B cell (primary cell): ENCODE results near the gene S100PBP. TPM values are rescaled to one million over a fixed set of nuclear protein-coding genes. Genes with fewer than 3 reads are reported as not detected.

Experiments used
- ATAC-seq: fragments of 200-7000 bp; cut with Tn5 transposase; one replicate; pipeline ENCODE4 v1.10.0; 2021; ENCODE audit warnings: low read depth, mild to moderate bottlenecking, moderate number of reproducible peaks, moderate library complexity
- CTCF ChIA-PET: fragments of 350-600 bp; sonication (Branson Sonifier 250); formaldehyde crosslinking; loops from one replicate; lab custom pipeline; 2021; ENCODE audit warnings: antibody characterized with exemption, inconsistent platforms; lab: Charles Lee
- POLR2A ChIA-PET: fragments of 350-600 bp; sonication (Branson Sonifier 250); formaldehyde crosslinking; loops from one replicate; lab custom pipeline; 2021; ENCODE audit warnings: antibody characterized with exemption; lab: Charles Lee
- DNase-seq: peaks from one replicate; pipeline ENCODE4 v3.0.0; 2013
- H2AFZ ChIP-seq: 2 replicates; pipeline ENCODE4 v1.6.1; 2012; ENCODE audit warnings: mild to moderate bottlenecking, low read depth, low read length; ENCODE audit not compliant: insufficient read depth, poor library complexity, severe bottlenecking
- H3K27ac ChIP-seq, 2 donors: 1 replicate in 1 of 2; 2 replicates in 1 of 2; pipeline ENCODE4 v1.5.1; 2012 to 2013; ENCODE audit warnings: low read length in 2 of 2, mild to moderate bottlenecking in 2 of 2, moderate library complexity in 1 of 2
- H3K27me3 ChIP-seq, 4 experiments: fragments of 200-600 bp in 1 of 4; sonication (generic) in 1 of 4; replicated peaks in 1 of 4; 1 replicate in 2 of 4; 2 replicates in 2 of 4; pipeline versions ENCODE4 v1.6.1 to v1.7.0; 2013 to 2016; ENCODE audit warnings: low read length in 3 of 4, mild to moderate bottlenecking in 2 of 4, mixed read lengths in 1 of 4, moderate library complexity in 1 of 4; ENCODE audit not compliant: insufficient read depth in 4 of 4, control insufficient read depth in 3 of 4; ENCODE audit errors: control extremely low read depth in 1 of 4
- H3K36me3 ChIP-seq, 2 experiments: replicated peaks in 1 of 2; 1 replicate in 1 of 2; 2 replicates in 1 of 2; pipeline versions ENCODE4 v1.6.1 to v1.7.1; 2013; ENCODE audit warnings: low read length in 1 of 2; ENCODE audit not compliant: insufficient read depth in 2 of 2, control insufficient read depth in 1 of 2; ENCODE audit errors: control extremely low read depth in 1 of 2, extremely low read depth in 1 of 2
- H3K4me1 ChIP-seq, 2 donors: fragments of 200-600 bp in 1 of 2; sonication (generic) in 1 of 2; 1 replicate in 1 of 2; 2 replicates in 1 of 2; pipeline versions ENCODE4 v1.5.1 to v1.6.1; 2013 to 2017; ENCODE audit warnings: low read length in 2 of 2; ENCODE audit not compliant: control insufficient read depth in 2 of 2, insufficient read depth in 2 of 2
- H3K4me2 ChIP-seq: replicated peaks from 2 replicates; pipeline ENCODE3; 2012; ENCODE audit warnings: mild to moderate bottlenecking, low read depth, low read length; ENCODE audit not compliant: poor library complexity, severe bottlenecking
- H3K4me3 ChIP-seq, 5 experiments: fragments of 200-600 bp in 1 of 5; sonication (generic) in 1 of 5; 1 replicate in 3 of 5; 2 replicates in 2 of 5; pipeline versions ENCODE4 v1.5.1 to v1.7.0; 2011 to 2016; ENCODE audit warnings: low read length in 4 of 5, mild to moderate bottlenecking in 4 of 5, low read depth in 2 of 5, control low read depth in 1 of 5, moderate library complexity in 1 of 5; ENCODE audit not compliant: insufficient read depth in 1 of 5; ENCODE audit errors: control extremely low read depth in 1 of 5, extremely low read depth in 1 of 5
- H3K79me2 ChIP-seq: fragments of 200-600 bp; sonication (generic); one replicate; pipeline ENCODE4 v1.6.0; 2016; ENCODE audit warnings: low read length; ENCODE audit not compliant: control insufficient read depth, insufficient read depth
- H3K9ac ChIP-seq: fragments of 200-600 bp; sonication (generic); 2 replicates; pipeline ENCODE4 v1.6.1; 2017; ENCODE audit warnings: mild to moderate bottlenecking, low read length, moderate library complexity
- H3K9me3 ChIP-seq, 3 donors: one replicate each; pipeline versions ENCODE4 v1.6.1 to v1.7.1; 2013; ENCODE audit warnings: low read length in 2 of 3; ENCODE audit not compliant: control insufficient read depth in 2 of 3, insufficient read depth in 1 of 3; ENCODE audit errors: control extremely low read depth in 1 of 3
- H4K20me1 ChIP-seq: 2 replicates; pipeline ENCODE4 v1.6.0; 2012; ENCODE audit warnings: mild to moderate bottlenecking, low read length; ENCODE audit not compliant: insufficient read depth, control insufficient read depth, poor library complexity, severe bottlenecking
- H3K27ac Mint-ChIP-seq: one replicate; pipeline ENCODE4 v1.8.0; 2021; ENCODE audit warnings: mixed read lengths
- H3K27me3 Mint-ChIP-seq: one replicate; pipeline ENCODE4 v1.8.0; 2021; ENCODE audit warnings: mixed read lengths
- H3K4me1 Mint-ChIP-seq: one replicate; pipeline ENCODE4 v1.8.0; 2021; ENCODE audit warnings: mixed read lengths
- H3K4me3 Mint-ChIP-seq: one replicate; pipeline ENCODE4 v1.8.0; 2021; ENCODE audit warnings: mixed read lengths
- H3K9me3 Mint-ChIP-seq: one replicate; pipeline ENCODE4 v1.8.0; 2022; ENCODE audit warnings: mixed read lengths; ENCODE audit not compliant: insufficient read depth
- EZH2 ChIP-seq: IDR thresholded peaks from 2 replicates; pipeline ENCODE4 v1.6.1; 2012; ENCODE audit warnings: borderline replicate concordance, low read depth, mild to moderate bottlenecking, moderate library complexity, low read length; ENCODE audit not compliant: insufficient read depth, poor library complexity, severe bottlenecking
- WGBS: methylation state at CpG from one replicate; pipeline ENCODE4 v1.1.5; 2013; ENCODE audit warnings: missing lambda C conversion rate; ENCODE audit not compliant: insufficient coverage; 5-methylcytosine and 5-hydroxymethylcytosine counted together
- intact Hi-C: fragments of 100-400 bp; cut with micrococcal nuclease; formaldehyde crosslinking; loops from one replicate; pipeline ENCODE4 v1.10.0; 2022
- polyA plus RNA-seq: library from polyadenylated mRNA; depleted of rRNA; stranded (reverse); fragments of >200 nt; gene quantifications from 2 replicates; pipeline ENCODE4 v1.2.3, GENCODE V29; 2012
- total RNA-seq, 2 donors: library from RNA; stranded (reverse); fragments of 120-200 nt in 1 of 2; gene quantifications; 1 replicate in 1 of 2; 2 replicates in 1 of 2; pipeline versions ENCODE4 v1.2.3 to v1.2.4, GENCODE V29; 2013 to 2022
- TF ChIP-seq, protein P1 (sequence below): fragments of 200-600 bp; IDR thresholded peaks from one replicate; pipeline ENCODE4 v1.8.0; 2022; ENCODE audit warnings: antibody characterized with exemption, mild to moderate bottlenecking

Gene S100PBP
- total and polyA plus RNA-seq, 2 donors (not counting 1 experiment from before 2014, with no cell fraction given) = 32.5 to 94.1 TPM

- ChIA-PET POLR2A (no interaction called here), CTCF (no interaction called here)
- Histone ChIP-seq H3K36me3 (peaks cover 3 to 21% of the 10 kb centered on the region in 2 experiments), H3K27me3 (no peaks in the 10 kb centered on the region), H2AFZ (no peak overlapping the region), H3K27ac (no peak overlapping the region), H3K9ac (no peak overlapping the region), H4K20me1 (peaks cover 26% of the 10 kb centered on the region), H3K4me3 (no peak overlapping the region), H3K4me1 (peaks cover 14 to 17% of the 10 kb centered on the region in 2 donors), H3K4me2 (no peak overlapping the region), H3K9me3 (no peaks in the 10 kb centered on the region), H3K79me2 (peaks cover 77% of the 10 kb centered on the region)
- no peak for ATAC-seq
- no peak for DNase-seq
- no peaks in the 10 kb centered on the region for H3K9me3 Mint-ChIP-seq
- intact Hi-C loops = loop anchor here (10.0 kb wide), 2 partner anchors 707 to 1167 kb away; partner anchors contain the start of genes KPNA6 and PEF1
- WGBS = 100% methylated on average over 2 of the region's 3 CpGs
- TF ChIP-seq, protein P1, sequence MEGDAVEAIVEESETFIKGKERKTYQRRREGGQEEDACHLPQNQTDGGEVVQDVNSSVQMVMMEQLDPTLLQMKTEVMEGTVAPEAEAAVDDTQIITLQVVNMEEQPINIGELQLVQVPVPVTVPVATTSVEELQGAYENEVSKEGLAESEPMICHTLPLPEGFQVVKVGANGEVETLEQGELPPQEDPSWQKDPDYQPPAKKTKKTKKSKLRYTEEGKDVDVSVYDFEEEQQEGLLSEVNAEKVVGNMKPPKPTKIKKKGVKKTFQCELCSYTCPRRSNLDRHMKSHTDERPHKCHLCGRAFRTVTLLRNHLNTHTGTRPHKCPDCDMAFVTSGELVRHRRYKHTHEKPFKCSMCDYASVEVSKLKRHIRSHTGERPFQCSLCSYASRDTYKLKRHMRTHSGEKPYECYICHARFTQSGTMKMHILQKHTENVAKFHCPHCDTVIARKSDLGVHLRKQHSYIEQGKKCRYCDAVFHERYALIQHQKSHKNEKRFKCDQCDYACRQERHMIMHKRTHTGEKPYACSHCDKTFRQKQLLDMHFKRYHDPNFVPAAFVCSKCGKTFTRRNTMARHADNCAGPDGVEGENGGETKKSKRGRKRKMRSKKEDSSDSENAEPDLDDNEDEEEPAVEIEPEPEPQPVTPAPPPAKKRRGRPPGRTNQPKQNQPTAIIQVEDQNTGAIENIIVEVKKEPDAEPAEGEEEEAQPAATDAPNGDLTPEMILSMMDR = no peak
- TF ChIP-seq EZH2 = no peak
- peaks cover 34% of the 10 kb centered on the region for H3K4me1 Mint-ChIP-seq
- H3K4me3 Mint-ChIP-seq = no peak overlapping the region
- H3K27ac Mint-ChIP-seq = no peak overlapping the region
- H3K27me3 Mint-ChIP-seq = no peaks in the 10 kb centered on the region
Measured at GRCh38 chr1:32811917-32812316, 5.5 kb upstream of the S100PBP start.

- Histone ChIP-seq H3K36me3 (peaks cover 3 to 11% of the 10 kb centered on the region in 2 experiments), H3K9me3 (no peaks in the 10 kb centered on the region), H4K20me1 (peaks cover 26% of the 10 kb centered on the region), H3K9ac (no peak overlapping the region), H3K4me1 (peaks cover 23 to 28% of the 10 kb centered on the region in 2 donors), H3K4me3 (no peak overlapping the region), H3K27ac (no peak overlapping the region), H3K4me2 (no peak overlapping the region), H3K79me2 (peaks cover 76% of the 10 kb centered on the region), H3K27me3 (no peaks in the 10 kb centered on the region), H2AFZ (no peak overlapping the region)
- intact Hi-C loops = loop anchor here (10.0 kb wide), 2 partner anchors 709 to 1169 kb away; partner anchors contain the start of genes KPNA6 and PEF1
- CTCF ChIA-PET = no interaction called here
- peaks cover 48% of the 10 kb centered on the region for H3K4me1 Mint-ChIP-seq
- ATAC-seq = no peak
- H3K4me3 Mint-ChIP-seq = peak overlapping the region; percentile 4
- WGBS = over 99% methylated on average over 9 of the region's 11 CpGs
- POLR2A ChIA-PET = no interaction called here
- no peak overlapping the region for H3K27ac Mint-ChIP-seq
- H3K27me3 Mint-ChIP-seq = no peaks in the 10 kb centered on the region
- TF ChIP-seq, protein P1 = no peak
- no peak for TF ChIP-seq EZH2
- H3K9me3 Mint-ChIP-seq = no peaks in the 10 kb centered on the region
- no peak for DNase-seq
Measured at GRCh38 chr1:32813941-32814739, 3.3 kb upstream of the S100PBP start.
